Naive thymus-derived CD4-positive, alpha-beta T cell (primary cell): ENCODE results near the gene TPSB2. TPM values are rescaled to one million over a fixed set of nuclear protein-coding genes. Genes with fewer than 3 reads are reported as not detected.
"Not testable (repeated sequence)": the region's sequence is repeated elsewhere in the genome, so short reads cannot be mapped to it uniquely, and the experiment has no call there.

Source experiments
- ATAC-seq: fragments of 150-1000 bp; cut with Tn5 transposase; 2 replicates; pipeline ENCODE4 v1.10.0; 2021; ENCODE audit warnings: mild to moderate bottlenecking, moderate library complexity
- CTCF ChIA-PET: fragments of 350-600 bp; sonication (Branson Sonifier 250); formaldehyde crosslinking; loops from one replicate; lab custom pipeline; 2021; ENCODE audit warnings: antibody characterized with exemption; lab: Charles Lee
- POLR2A ChIA-PET: fragments of 350-600 bp; sonication (Branson Sonifier 250); formaldehyde crosslinking; loops from one replicate; lab custom pipeline; 2021; ENCODE audit warnings: antibody characterized with exemption, inconsistent platforms; lab: Charles Lee
- DNase-seq, 9 donors: peaks; one replicate each; pipeline versions ENCODE4 v3.0.0 to v3.0.0-alpha.2; 2020 to 2022; ENCODE audit warnings: mixed read lengths in 1 of 9
- H3K27ac ChIP-seq: one replicate; pipeline ENCODE4 v1.7.0; 2013; ENCODE audit warnings: mild to moderate bottlenecking, low read depth, low read length, moderate library complexity
- H3K27me3 ChIP-seq, 2 donors: one replicate each; pipeline ENCODE4 v1.7.0; 2013; ENCODE audit warnings: low read length in 2 of 2, mild to moderate bottlenecking in 2 of 2, moderate library complexity in 2 of 2; ENCODE audit not compliant: control insufficient read depth in 2 of 2, insufficient read depth in 2 of 2
- H3K36me3 ChIP-seq, 3 experiments: 1 replicate in 2 of 3; 2 replicates in 1 of 3; pipeline ENCODE4 v1.7.0; 2013; ENCODE audit warnings: low read length in 3 of 3, mild to moderate bottlenecking in 3 of 3, moderate library complexity in 1 of 3; ENCODE audit not compliant: insufficient read depth in 3 of 3, control insufficient read depth in 2 of 3
- H3K4me1 ChIP-seq, 2 donors: one replicate each; pipeline ENCODE4 v1.7.0; 2013; ENCODE audit warnings: low read length in 2 of 2, mild to moderate bottlenecking in 2 of 2, moderate library complexity in 1 of 2; ENCODE audit not compliant: control insufficient read depth in 2 of 2, insufficient read depth in 2 of 2
- H3K4me3 ChIP-seq: 2 replicates; pipeline ENCODE4 v1.7.0; 2013; ENCODE audit warnings: mild to moderate bottlenecking, low read length
- H3K9me3 ChIP-seq, 3 experiments: 1 replicate in 2 of 3; 2 replicates in 1 of 3; pipeline ENCODE4 v1.7.0; 2013; ENCODE audit warnings: low read length in 3 of 3; ENCODE audit not compliant: control insufficient read depth in 2 of 3
- H3K27ac Mint-ChIP-seq, 9 donors: one replicate each; pipeline ENCODE4 v1.8.0; 2020 to 2022; ENCODE audit warnings: mixed read lengths in 9 of 9, mild to moderate bottlenecking in 8 of 9, moderate library complexity in 5 of 9, inconsistent platforms in 2 of 9
- H3K27me3 Mint-ChIP-seq, 5 donors: one replicate each; pipeline ENCODE4 v1.8.0; 2021 to 2022; ENCODE audit warnings: mixed read lengths in 5 of 5, mild to moderate bottlenecking in 1 of 5
- H3K36me3 Mint-ChIP-seq, 5 donors: one replicate each; pipeline ENCODE4 v1.8.0; 2020 to 2022; ENCODE audit warnings: mixed read lengths in 5 of 5, mild to moderate bottlenecking in 3 of 5, inconsistent platforms in 1 of 5
- H3K4me1 Mint-ChIP-seq, 7 donors: one replicate each; pipeline ENCODE4 v1.8.0; 2020 to 2022; ENCODE audit warnings: mixed read lengths in 7 of 7, mild to moderate bottlenecking in 3 of 7, inconsistent platforms in 1 of 7
- H3K4me3 Mint-ChIP-seq, 10 donors: one replicate each; pipeline ENCODE4 v1.8.0; 2020 to 2022; ENCODE audit warnings: mild to moderate bottlenecking in 10 of 10, mixed read lengths in 10 of 10, moderate library complexity in 6 of 10, inconsistent platforms in 2 of 10
- H3K9me3 Mint-ChIP-seq, 11 donors: one replicate each; pipeline ENCODE4 v1.8.0; 2020 to 2022; ENCODE audit warnings: mixed read lengths in 11 of 11, mild to moderate bottlenecking in 4 of 11, inconsistent platforms in 1 of 11, moderate library complexity in 1 of 11
- intact Hi-C, 2 donors: fragments of 100-400 bp; cut with micrococcal nuclease; formaldehyde crosslinking; loops; one replicate each; pipeline ENCODE4 v1.15.1; 2023
- polyA plus RNA-seq, 2 donors: library from polyadenylated mRNA; unstranded; fragments of 300-500 nt; fragmentation: Illumina TruSeq; gene quantifications; one replicate each; pipeline ENCODE4 v1.2.3, GENCODE V29; 2021
- total RNA-seq, 6 experiments: library from RNA in 5 of 6; stranded (reverse) in 5 of 6; gene quantifications; 1 replicate in 5 of 6; 2 replicates in 1 of 6; pipeline ENCODE4 v1.2.3 and lab custom pipeline; 2021 to 2026

The TPSB2 gene
- total and polyA plus RNA-seq, 7 experiments from 2014 or later, result 5.3 TPM; not detected in 6

- H3K27ac Mint-ChIP-seq, result no peak overlapping the region
- intact Hi-C loops, result no loop called here
- no peaks in the 10 kb centered on the region for H3K36me3 ChIP-seq
- H3K9me3 Mint-ChIP-seq, result no peaks in the 10 kb centered on the region
- H3K36me3 Mint-ChIP-seq, result no peaks in the 10 kb centered on the region
- H3K9me3 ChIP-seq, result no peaks in the 10 kb centered on the region
- no peak overlapping the region for H3K4me3 ChIP-seq
- ChIA-PET CTCF (no interaction called here), POLR2A (no interaction called here)
- H3K4me3 Mint-ChIP-seq, result no peak overlapping the region
- no peaks in the 10 kb centered on the region for H3K4me1 ChIP-seq
- ATAC-seq, result no peak
- no peak for DNase-seq
- no peak overlapping the region for H3K27ac ChIP-seq
- no peaks in the 10 kb centered on the region for H3K27me3 ChIP-seq
- peaks cover 18 to 28% (median 19%) of the 10 kb centered on the region in 5 donors for H3K27me3 Mint-ChIP-seq
- peaks cover 0 to 9% (median 5%) of the 10 kb centered on the region in 7 donors for H3K4me1 Mint-ChIP-seq
These were observed 27.7 kb upstream of the TPSB2 start for GRCh38 chr16:1257561-1258224.

DNA sequence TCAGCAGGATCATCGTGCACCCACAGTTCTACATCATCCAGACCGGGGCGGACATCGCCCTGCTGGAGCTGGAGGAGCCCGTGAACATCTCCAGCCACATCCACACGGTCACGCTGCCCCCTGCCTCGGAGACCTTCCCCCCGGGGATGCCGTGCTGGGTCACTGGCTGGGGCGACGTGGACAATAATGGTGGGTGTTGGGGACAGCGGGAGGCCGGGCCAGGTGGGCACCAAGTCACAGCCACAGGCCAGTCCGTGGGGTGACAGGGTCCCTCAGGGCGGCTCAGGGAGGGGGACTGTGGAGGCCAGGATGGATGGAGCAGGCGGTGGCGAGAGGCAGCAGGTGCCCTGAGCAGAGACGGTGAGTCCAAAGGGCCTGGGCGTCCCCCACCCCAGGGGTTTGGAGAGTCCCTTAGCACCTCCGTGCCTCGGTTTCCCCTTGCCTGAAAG, 26.9 kb upstream of the TPSB2 start:
- CTCF ChIA-PET, result no interaction called here
- POLR2A ChIA-PET, result no interaction called here
- Histone ChIP-seq H3K27me3 (no peaks in the 10 kb centered on the region), H3K9me3 (no peaks in the 10 kb centered on the region), H3K27ac (no peak overlapping the region), H3K4me3 (no peak overlapping the region), H3K4me1 (no peaks in the 10 kb centered on the region), H3K36me3 (no peaks in the 10 kb centered on the region)
- no peak overlapping the region for H3K27ac Mint-ChIP-seq
- H3K27me3 Mint-ChIP-seq, result peaks cover 13 to 23% (median 14%) of the 10 kb centered on the region in 5 donors
- DNase-seq, result no peak
- no peaks in the 10 kb centered on the region for H3K9me3 Mint-ChIP-seq
- no peak for ATAC-seq
- no peak overlapping the region for H3K4me3 Mint-ChIP-seq
- peaks cover 0 to 9% (median 5%) of the 10 kb centered on the region in 7 donors for H3K4me1 Mint-ChIP-seq
- H3K36me3 Mint-ChIP-seq, result no peaks in the 10 kb centered on the region
- intact Hi-C loops, result no loop called here

DNA sequence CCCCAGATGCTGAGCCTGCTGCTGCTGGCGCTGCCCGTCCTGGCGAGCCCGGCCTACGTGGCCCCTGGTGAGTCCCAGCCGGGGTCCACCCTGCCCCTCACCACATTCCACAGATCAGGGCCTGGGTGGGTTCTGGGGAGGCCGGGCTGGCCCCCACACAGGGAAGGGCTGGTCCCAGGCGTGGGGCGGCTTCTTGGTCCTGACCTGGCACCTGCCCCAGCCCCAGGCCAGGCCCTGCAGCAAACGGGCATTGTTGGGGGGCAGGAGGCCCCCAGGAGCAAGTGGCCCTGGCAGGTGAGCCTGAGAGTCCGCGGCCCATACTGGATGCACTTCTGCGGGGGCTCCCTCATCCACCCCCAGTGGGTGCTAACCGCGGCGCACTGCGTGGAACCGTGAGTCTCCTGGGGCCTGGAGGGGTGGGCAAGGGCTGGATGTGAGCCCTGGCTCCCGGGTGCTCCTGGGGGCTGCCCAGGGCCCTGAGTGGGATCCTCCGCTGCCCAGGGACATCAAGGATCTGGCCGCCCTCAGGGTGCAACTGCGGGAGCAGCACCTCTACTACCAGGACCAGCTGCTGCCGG, 26.4 kb upstream of the TPSB2 start:
- H3K4me1 Mint-ChIP-seq, H3K9me3 ChIP-seq, H3K27ac ChIP-seq, DNase-seq, H3K27me3 ChIP-seq, H3K4me3 ChIP-seq, intact Hi-C loops, H3K9me3 Mint-ChIP-seq, H3K27ac Mint-ChIP-seq, POLR2A ChIA-PET, H3K36me3 Mint-ChIP-seq, ATAC-seq, CTCF ChIA-PET, H3K4me1 ChIP-seq, H3K4me3 Mint-ChIP-seq, H3K36me3 ChIP-seq: not testable (repeated sequence)
- peaks cover 11 to 19% (median 12%) of the 10 kb centered on the region in 5 donors for H3K27me3 Mint-ChIP-seq

DNA sequence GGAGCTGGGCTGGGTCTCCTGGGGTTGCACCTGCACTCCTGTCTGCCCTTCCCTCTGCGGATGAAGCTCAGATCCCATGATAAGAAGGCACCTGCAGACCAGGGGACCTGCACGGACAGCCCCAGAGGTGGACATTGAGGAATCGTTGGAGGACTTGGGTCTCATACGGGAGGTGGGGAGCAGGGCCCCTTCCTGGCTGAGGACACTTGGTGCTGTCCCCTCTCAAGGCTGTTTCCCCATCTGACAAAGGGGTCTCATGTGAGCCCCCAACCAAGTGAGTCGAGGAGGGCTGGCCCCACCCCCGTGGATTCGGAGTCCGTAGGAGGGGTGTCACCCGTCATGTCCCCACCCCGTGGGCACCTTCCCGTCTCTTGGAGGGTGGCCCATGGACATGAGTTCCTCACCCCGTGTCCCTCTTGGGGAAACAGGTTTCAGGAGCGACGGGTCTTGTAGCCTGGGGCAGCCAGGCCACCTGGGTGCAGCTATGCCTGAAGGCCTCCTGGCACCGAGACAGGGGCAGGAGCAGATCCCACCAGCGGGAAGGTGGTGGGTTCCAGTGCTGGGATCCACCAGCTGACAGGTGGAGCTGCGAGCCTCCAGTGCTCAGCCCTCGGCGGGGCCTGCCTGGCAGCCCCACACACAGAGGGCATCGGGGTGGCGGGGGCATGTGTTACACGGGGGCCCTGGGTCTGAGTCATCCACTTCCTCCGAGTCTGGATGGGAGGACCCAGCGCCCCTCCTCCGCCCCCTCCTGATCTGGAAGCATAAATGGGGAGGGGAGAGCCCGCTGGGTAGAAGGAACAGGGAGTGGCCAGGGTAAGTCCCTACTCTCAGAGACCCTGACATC, 25.5 kb upstream of the TPSB2 start, which contains the start of gene TPSD1:
TPSD1 (plus strand) TSS at position 794 of the 847 bp plus-strand sequence. CDS start 212 bp downstream, outside the sequence.
- intact Hi-C loops, ATAC-seq, H3K4me3 ChIP-seq, POLR2A ChIA-PET, H3K4me3 Mint-ChIP-seq, H3K27ac ChIP-seq, H3K4me1 ChIP-seq, CTCF ChIA-PET, H3K27me3 ChIP-seq, DNase-seq, H3K9me3 ChIP-seq, H3K36me3 ChIP-seq, H3K4me1 Mint-ChIP-seq, H3K27ac Mint-ChIP-seq, H3K36me3 Mint-ChIP-seq, H3K9me3 Mint-ChIP-seq: not testable (repeated sequence)
- H3K27me3 Mint-ChIP-seq, result peaks cover 7 to 12% (median 9%) of the 10 kb centered on the region in 5 donors

- DNase-seq, H3K27me3 ChIP-seq, ATAC-seq, H3K9me3 ChIP-seq, H3K36me3 ChIP-seq, H3K36me3 Mint-ChIP-seq, H3K27me3 Mint-ChIP-seq, POLR2A ChIA-PET, H3K4me1 Mint-ChIP-seq, H3K4me1 ChIP-seq, H3K4me3 ChIP-seq, H3K27ac Mint-ChIP-seq, H3K4me3 Mint-ChIP-seq, CTCF ChIA-PET, H3K9me3 Mint-ChIP-seq, intact Hi-C loops, H3K27ac ChIP-seq: not testable (repeated sequence)
These were observed 24.8 kb upstream of the TPSB2 start for GRCh38 chr16:1254821-1255220.

DNA sequence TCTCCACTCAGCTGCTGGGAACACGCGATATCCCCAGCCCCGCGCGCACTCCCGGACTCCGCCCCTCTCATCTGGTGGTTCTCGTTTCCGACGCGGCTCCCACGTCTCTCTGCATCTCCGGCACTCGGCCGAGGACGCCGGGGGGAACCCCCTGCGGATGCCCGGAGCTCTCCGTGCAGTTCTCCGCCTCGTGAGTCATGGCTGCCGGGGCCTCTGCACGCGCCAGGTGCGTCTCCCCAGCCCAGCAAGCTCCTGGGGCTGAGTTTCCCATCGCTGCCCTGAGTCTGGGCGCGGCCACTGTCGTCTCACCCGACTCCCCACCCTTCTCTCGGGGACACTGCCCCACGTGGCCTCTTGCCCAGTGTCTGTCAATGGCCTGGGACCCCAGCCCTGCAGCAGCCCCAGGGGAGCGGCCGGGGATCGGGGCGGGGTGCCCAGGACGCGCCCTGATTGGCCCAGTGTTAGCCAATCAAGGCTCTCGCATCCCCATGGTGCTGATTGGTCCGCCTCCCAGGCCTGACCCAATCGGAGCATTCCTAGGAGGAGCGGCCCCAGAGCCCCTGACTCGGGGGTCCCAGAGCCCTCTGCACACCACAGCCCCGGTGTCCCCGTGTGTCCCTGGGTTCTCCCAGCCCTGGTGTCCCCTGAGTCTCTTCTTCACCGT, 23.8 kb upstream of the TPSB2 start:
- ATAC-seq, H3K27me3 ChIP-seq, H3K4me3 Mint-ChIP-seq, H3K4me1 Mint-ChIP-seq, H3K36me3 Mint-ChIP-seq, H3K27me3 Mint-ChIP-seq, H3K4me1 ChIP-seq, intact Hi-C loops, H3K4me3 ChIP-seq, H3K27ac ChIP-seq, POLR2A ChIA-PET, H3K27ac Mint-ChIP-seq, CTCF ChIA-PET, H3K36me3 ChIP-seq, DNase-seq, H3K9me3 Mint-ChIP-seq, H3K9me3 ChIP-seq: not testable (repeated sequence)
